BLaER1 treated with 17β-estradiol and CSF1 and Interleukin-3, amounts not matched to agents 10 nM and 100 nM (cell line): Measurements from ENCODE around the gene GP1BB.

Experiments used
- H3K27ac ChIP-seq, 11 experiments: shearing (Covaris generic); formaldehyde crosslinking; 2 replicates each; pipeline ENCODE4 v1.8.1; 2022
- H3K27me3 ChIP-seq, 11 experiments: shearing (Covaris generic); formaldehyde crosslinking; 2 replicates each; pipeline ENCODE4 v1.8.1; 2022
- H3K36me3 ChIP-seq, 11 experiments: shearing (Covaris generic); formaldehyde crosslinking; 2 replicates each; pipeline ENCODE4 v1.8.1; 2022
- H3K4me1 ChIP-seq, 10 experiments: shearing (Covaris generic); formaldehyde crosslinking; 2 replicates each; pipeline ENCODE4 v1.8.1; 2022
- H3K4me2 ChIP-seq, 11 experiments: shearing (Covaris generic); formaldehyde crosslinking; 2 replicates each; pipeline ENCODE4 v1.8.1; 2022
- H3K4me3 ChIP-seq, 10 experiments: shearing (Covaris generic); formaldehyde crosslinking; 2 replicates each; pipeline ENCODE4 v1.8.1; 2022
- H3K9ac ChIP-seq, 11 experiments: shearing (Covaris generic); formaldehyde crosslinking; 2 replicates each; pipeline ENCODE4 v1.8.1; 2022
- H3K9me3 ChIP-seq, 11 experiments: shearing (Covaris generic); formaldehyde crosslinking; replicated peaks in 1 of 11; 2 replicates each; pipeline ENCODE4 v1.8.1; 2022
- H4K20me1 ChIP-seq, 11 experiments: shearing (Covaris generic); formaldehyde crosslinking; 2 replicates each; pipeline ENCODE4 v1.8.1; 2022
- Cebpa-rat ChIP-seq, 11 experiments: shearing (Covaris generic); IDR thresholded peaks; 2 replicates each; pipeline ENCODE4 v1.8.1; 2022

The GP1BB gene

GRCh38 chr22:19739911-19740449 lies 16.6 kb downstream of the GP1BB start:
- Histone ChIP-seq H4K20me1 (peaks cover 0 to 37% (median 0%) of the 10 kb centered on the region in 11 experiments; a peak in 3 of 22 replicates), H3K9ac (no peak overlapping the region), H3K27ac (no peak overlapping the region)

GRCh38 chr22:19740586-19740985 lies 17.2 kb downstream of the GP1BB start:
- H3K27ac ChIP-seq: no peak overlapping the region
- no peaks in the 10 kb centered on the region for H3K9me3 ChIP-seq
- no peaks in the 10 kb centered on the region for H3K27me3 ChIP-seq
- H3K36me3 ChIP-seq: no peaks in the 10 kb centered on the region
- H3K4me2 ChIP-seq: no peak overlapping the region
- H4K20me1 ChIP-seq: peaks cover 0 to 32% (median 0%) of the 10 kb centered on the region in 11 experiments; a peak in 2 of 22 replicates
- H3K4me3 ChIP-seq: no peak overlapping the region
- TF ChIP-seq Cebpa-rat (IDR thresholded peaks at IDR 0.05): no peak
- no peak overlapping the region for H3K9ac ChIP-seq
- peaks cover 0 to 12% (median 5%) of the 10 kb centered on the region in 10 experiments; a peak in 16 of 20 replicates for H3K4me1 ChIP-seq

More at GRCh38 chr22:19739911-19740449, 16.6 kb downstream of the GP1BB start:
- H3K4me3 ChIP-seq: no peak overlapping the region
- H3K27me3 ChIP-seq: no peaks in the 10 kb centered on the region
- H3K4me2 ChIP-seq: no peak overlapping the region
- H3K9me3 ChIP-seq: no peaks in the 10 kb centered on the region
- no peak for TF ChIP-seq Cebpa-rat (IDR thresholded peaks at IDR 0.05)
- H3K36me3 ChIP-seq: no peaks in the 10 kb centered on the region
- peaks cover 0 to 8% (median 5%) of the 10 kb centered on the region in 10 experiments; a peak in 9 of 20 replicates for H3K4me1 ChIP-seq

GRCh38 chr22:19741053-19741452 lies 17.7 kb downstream of the GP1BB start:
- Histone ChIP-seq H3K27me3 (no peaks in the 10 kb centered on the region), H3K4me2 (no peak overlapping the region), H3K9ac (no peak overlapping the region), H3K9me3 (no peaks in the 10 kb centered on the region), H3K36me3 (no peaks in the 10 kb centered on the region), H3K4me1 (peaks cover 5 to 17% (median 10%) of the 10 kb centered on the region in 10 experiments; a peak in 18 of 20 replicates), H3K27ac (no peak overlapping the region), H4K20me1 (peaks cover 0 to 32% (median 0%) of the 10 kb centered on the region in 11 experiments; a peak in 2 of 22 replicates), H3K4me3 (no peak overlapping the region)
- no peak for TF ChIP-seq Cebpa-rat (IDR thresholded peaks at IDR 0.05)

GRCh38 chr22:19742160-19743066 lies 19.1 kb downstream of the GP1BB start:
- Histone ChIP-seq H4K20me1 (peaks cover 0 to 41% (median 0%) of the 10 kb centered on the region in 11 experiments; a peak in 2 of 22 replicates), H3K4me2 (peak overlapping the region in 5 of 11 experiments; percentile 9 to 43 (median 18); a peak in 6 of 22 replicates), H3K36me3 (no peaks in the 10 kb centered on the region), H3K9ac (no peak overlapping the region), H3K9me3 (no peaks in the 10 kb centered on the region), H3K27ac (no peak overlapping the region), H3K4me3 (no peak overlapping the region), H3K4me1 (peaks cover 7 to 23% (median 17%) of the 10 kb centered on the region in 10 experiments; a peak in 18 of 20 replicates), H3K27me3 (no peaks in the 10 kb centered on the region)
- no peak for TF ChIP-seq Cebpa-rat (IDR thresholded peaks at IDR 0.05)

DNA sequence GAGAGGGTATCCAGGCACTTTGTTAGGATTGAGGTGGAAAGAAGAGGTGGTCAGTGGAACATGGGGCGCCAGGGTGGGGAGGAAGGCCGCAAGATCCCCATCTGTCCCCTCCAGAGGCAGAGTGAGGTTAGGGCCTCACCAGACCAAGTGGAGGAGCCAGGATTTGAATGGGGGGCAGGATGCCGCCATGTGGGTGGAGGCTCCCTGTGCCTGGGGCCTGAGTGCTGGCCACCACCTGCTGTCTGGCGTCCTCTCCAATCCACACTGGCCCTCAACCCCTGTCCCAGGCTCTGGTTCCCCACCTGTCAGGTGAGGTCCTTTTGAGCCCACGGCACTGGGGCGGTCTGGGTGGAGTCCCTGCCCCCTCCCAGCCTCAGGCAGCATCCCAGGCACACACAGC lies 19.7 kb downstream of the GP1BB start:
- Histone ChIP-seq H3K9me3 (no peaks in the 10 kb centered on the region), H3K4me2 (peak overlapping the region in 5 of 11 experiments; percentile 9 to 43 (median 18); a peak in 5 of 22 replicates), H3K27me3 (peaks cover 0 to 3% (median 0%) of the 10 kb centered on the region in 11 experiments; a peak in 2 of 22 replicates), H4K20me1 (peaks cover 0 to 41% (median 0%) of the 10 kb centered on the region in 11 experiments; a peak in 2 of 22 replicates), H3K4me1 (peaks cover 7 to 23% (median 17%) of the 10 kb centered on the region in 10 experiments; a peak in 18 of 20 replicates), H3K27ac (no peak overlapping the region), H3K4me3 (no peak overlapping the region), H3K36me3 (no peaks in the 10 kb centered on the region), H3K9ac (no peak overlapping the region)
- no peak for TF ChIP-seq Cebpa-rat (IDR thresholded peaks at IDR 0.05)

DNA sequence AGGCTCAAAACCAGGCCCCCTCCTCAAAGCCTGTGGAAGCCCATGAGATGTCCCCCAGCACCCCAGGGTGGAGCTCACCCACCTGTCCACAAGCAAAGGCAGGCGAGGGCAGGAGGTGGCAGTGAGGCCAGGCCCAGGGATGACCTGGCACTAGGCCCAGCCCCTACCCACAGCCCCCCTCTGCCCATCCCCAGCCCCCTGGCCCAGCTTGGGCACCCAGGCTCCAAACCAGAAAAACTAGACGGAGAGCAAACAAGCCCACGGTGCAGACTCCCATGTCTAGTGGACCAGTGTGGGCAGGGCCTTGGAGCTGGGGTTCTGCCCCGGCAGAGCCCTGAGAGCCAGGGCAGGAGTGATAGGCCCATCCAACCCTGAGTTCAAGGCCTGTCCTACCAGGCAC lies 20.3 kb downstream of the GP1BB start:
- no peaks in the 10 kb centered on the region for H3K36me3 ChIP-seq
- no peak for TF ChIP-seq Cebpa-rat (IDR thresholded peaks at IDR 0.05)
- peaks cover 0 to 41% (median 0%) of the 10 kb centered on the region in 11 experiments; a peak in 2 of 22 replicates for H4K20me1 ChIP-seq
- peaks cover 7 to 27% (median 18%) of the 10 kb centered on the region in 10 experiments; a peak in 18 of 20 replicates for H3K4me1 ChIP-seq
- H3K4me3 ChIP-seq: no peak overlapping the region
- no peak overlapping the region for H3K4me2 ChIP-seq
- no peaks in the 10 kb centered on the region for H3K9me3 ChIP-seq
- no peak overlapping the region for H3K27ac ChIP-seq
- H3K9ac ChIP-seq: no peak overlapping the region
- peaks cover 0 to 9% (median 4%) of the 10 kb centered on the region in 11 experiments; a peak in 8 of 22 replicates for H3K27me3 ChIP-seq

GRCh38 chr22:19744350-19745006 lies 21.1 kb downstream of the GP1BB start:
- H4K20me1 ChIP-seq: peaks cover 0 to 37% (median 0%) of the 10 kb centered on the region in 11 experiments; a peak in 3 of 22 replicates
- H3K9me3 ChIP-seq: no peaks in the 10 kb centered on the region
- H3K9ac ChIP-seq: no peak overlapping the region
- no peaks in the 10 kb centered on the region for H3K36me3 ChIP-seq
- no peak overlapping the region for H3K27ac ChIP-seq
- H3K4me2 ChIP-seq: no peak overlapping the region
- H3K4me1 ChIP-seq: peaks cover 7 to 30% (median 20%) of the 10 kb centered on the region in 10 experiments; a peak in 18 of 20 replicates
- no peak for TF ChIP-seq Cebpa-rat (IDR thresholded peaks at IDR 0.05)
- H3K27me3 ChIP-seq: peaks cover 0 to 17% (median 11%) of the 10 kb centered on the region in 11 experiments; a peak in 12 of 22 replicates
- no peak overlapping the region for H3K4me3 ChIP-seq

- H3K9me3 ChIP-seq: no peaks in the 10 kb centered on the region
These were observed 22.1 kb downstream of the GP1BB start for GRCh38 chr22:19745155-19746101.

More at GRCh38 chr22:19745155-19746101, 22.1 kb downstream of the GP1BB start:
- peaks cover 3 to 26% (median 18%) of the 10 kb centered on the region in 11 experiments; a peak in 15 of 22 replicates for H3K27me3 ChIP-seq
- H4K20me1 ChIP-seq: peaks cover 0 to 35% (median 0%) of the 10 kb centered on the region in 11 experiments; a peak in 3 of 22 replicates
- H3K36me3 ChIP-seq: no peaks in the 10 kb centered on the region
- peaks cover 7 to 30% (median 20%) of the 10 kb centered on the region in 10 experiments; a peak in 18 of 20 replicates for H3K4me1 ChIP-seq
- no peak overlapping the region for H3K9ac ChIP-seq
- H3K4me2 ChIP-seq: peak overlapping the region; percentile 23 to 59 (median 43); a peak in 21 of 22 replicates
- H3K27ac ChIP-seq: no peak overlapping the region
- no peak overlapping the region for H3K4me3 ChIP-seq
- TF ChIP-seq Cebpa-rat (IDR thresholded peaks at IDR 0.05): no peak
